H9 (cell line): Measurements from ENCODE around the gene SBK1. TPM values are rescaled to one million over a fixed set of nuclear protein-coding genes. Genes with fewer than 3 reads are reported as not detected.

ENCODE experiments used
- DNase-seq: peaks from one replicate; pipeline ENCODE4 v3.0.0-alpha.2; 2017
- H2AFZ ChIP-seq: one replicate; pipeline ENCODE4 v1.6.1; 2013; ENCODE audit warnings: mild to moderate bottlenecking, low read length, control low read depth, moderate library complexity
- H2AK5ac ChIP-seq: 2 replicates; pipeline ENCODE4 v1.6.1; 2013; ENCODE audit warnings: low read length, control low read depth, mixed read lengths; ENCODE audit not compliant: insufficient read length
- H2BK120ac ChIP-seq: one replicate; pipeline ENCODE4 v1.6.1; 2013; ENCODE audit warnings: low read depth, mild to moderate bottlenecking, low read length, control low read depth, inconsistent platforms; ENCODE audit not compliant: poor library complexity, severe bottlenecking
- H2BK12ac ChIP-seq: 2 replicates; pipeline ENCODE4 v1.6.1; 2013; ENCODE audit warnings: low read length, control low read depth, mixed read lengths, low read depth; ENCODE audit not compliant: insufficient read length
- H2BK15ac ChIP-seq: 2 replicates; pipeline ENCODE4 v1.6.1; 2013; ENCODE audit warnings: low read depth, low read length, control low read depth
- H2BK20ac ChIP-seq: one replicate; pipeline ENCODE4 v1.6.1; 2013; ENCODE audit warnings: low read depth, mild to moderate bottlenecking, low read length, control low read depth, inconsistent platforms; ENCODE audit not compliant: poor library complexity, severe bottlenecking
- H2BK5ac ChIP-seq: 2 replicates; pipeline ENCODE4 v1.6.1; 2013; ENCODE audit warnings: low read length, control low read depth, mixed read lengths; ENCODE audit not compliant: insufficient read length
- H3K14ac ChIP-seq: 2 replicates; pipeline ENCODE4 v1.6.1; 2013; ENCODE audit warnings: low read length, control low read depth; ENCODE audit not compliant: insufficient read depth
- H3K18ac ChIP-seq: 2 replicates; pipeline ENCODE4 v1.6.1; 2013; ENCODE audit warnings: low read depth, mild to moderate bottlenecking, mixed read lengths, low read length, control low read depth; ENCODE audit not compliant: insufficient read length
- H3K23ac ChIP-seq: 2 replicates; pipeline ENCODE4 v1.6.1; 2013; ENCODE audit warnings: low read length, control low read depth, mixed read lengths, low read depth; ENCODE audit not compliant: insufficient read length
- H3K23me2 ChIP-seq: 2 replicates; pipeline ENCODE4 v1.6.1; 2013; ENCODE audit warnings: low read depth, mild to moderate bottlenecking, mixed read lengths, low read length, control low read depth; ENCODE audit not compliant: insufficient read length, poor library complexity, severe bottlenecking
- H3K27ac ChIP-seq: 2 replicates; pipeline ENCODE4 v1.5.1; 2013; ENCODE audit warnings: low read length, control low read depth, mixed read lengths, low read depth; ENCODE audit not compliant: insufficient read length
- H3K27me3 ChIP-seq: 2 replicates; pipeline ENCODE4 v1.6.1; 2013; ENCODE audit warnings: low read length, control low read depth, inconsistent platforms; ENCODE audit not compliant: insufficient read depth
- H3K4ac ChIP-seq: 2 replicates; pipeline ENCODE4 v1.6.1; 2013; ENCODE audit warnings: low read depth, mild to moderate bottlenecking, control low read depth, inconsistent platforms, low read length, moderate library complexity
- H3K4me1 ChIP-seq: 2 replicates; pipeline ENCODE4 v1.6.1; 2013; ENCODE audit warnings: low read length, control low read depth, inconsistent platforms; ENCODE audit not compliant: insufficient read depth
- H3K4me2 ChIP-seq: 2 replicates; pipeline ENCODE4 v1.6.1; 2013; ENCODE audit warnings: low read length, control low read depth, mixed read lengths; ENCODE audit not compliant: insufficient read length, insufficient read depth
- H3K56ac ChIP-seq: 2 replicates; pipeline ENCODE4 v1.6.1; 2013; ENCODE audit warnings: low read depth, mild to moderate bottlenecking, mixed read lengths, low read length, control low read depth; ENCODE audit not compliant: insufficient read length
- H3K79me1 ChIP-seq: 2 replicates; pipeline ENCODE4 v1.6.1; 2013; ENCODE audit warnings: low read depth, mild to moderate bottlenecking, moderate library complexity, low read length, control low read depth, inconsistent platforms; ENCODE audit not compliant: insufficient read depth, poor library complexity, severe bottlenecking
- H3K79me2 ChIP-seq: 2 replicates; pipeline ENCODE4 v1.6.1; 2013; ENCODE audit warnings: low read length, control low read depth, inconsistent platforms; ENCODE audit not compliant: insufficient read depth
- H3K9ac ChIP-seq: 2 replicates; pipeline ENCODE4 v1.6.1; 2013; ENCODE audit warnings: low read length, control low read depth, mixed read lengths; ENCODE audit not compliant: insufficient read length; ENCODE audit errors: extremely low read depth
- H3K9me3 ChIP-seq: one replicate; pipeline ENCODE4 v1.6.1; 2013; ENCODE audit warnings: low read depth, low read length, inconsistent platforms; ENCODE audit not compliant: control insufficient read depth
- H3T11ph ChIP-seq: one replicate; pipeline ENCODE4 v1.6.1; 2013; ENCODE audit warnings: mild to moderate bottlenecking, low read length, control low read depth, inconsistent platforms
- H4K20me1 ChIP-seq: one replicate; pipeline ENCODE4 v1.6.1; 2013; ENCODE audit not compliant: control insufficient read depth, insufficient read length, insufficient read depth
- H4K5ac ChIP-seq: 2 replicates; pipeline ENCODE4 v1.6.1; 2013; ENCODE audit warnings: low read depth, mild to moderate bottlenecking, mixed read lengths, low read length, control low read depth; ENCODE audit not compliant: insufficient read length
- H4K8ac ChIP-seq: replicated peaks from 2 replicates; pipeline ENCODE4 v1.6.1; 2013; ENCODE audit warnings: low read length, control low read depth, mixed read lengths, low read depth; ENCODE audit not compliant: insufficient read length
- H4K91ac ChIP-seq: 2 replicates; pipeline ENCODE4 v1.6.1; 2013; ENCODE audit warnings: low read depth, mild to moderate bottlenecking, moderate library complexity, mixed read lengths, low read length, control low read depth; ENCODE audit not compliant: insufficient read length
- H3K27ac Mint-ChIP-seq, 3 experiments: 2 replicates in 2 of 3; 3 replicates in 1 of 3; pipeline ENCODE4 v1.8.0; 2020 to 2021; ENCODE audit warnings: mixed read lengths in 3 of 3, mild to moderate bottlenecking in 1 of 3, moderate library complexity in 1 of 3
- H3K27me3 Mint-ChIP-seq: 2 replicates; pipeline ENCODE4 v1.8.0; 2021; ENCODE audit warnings: low read depth, mild to moderate bottlenecking, moderate library complexity, mixed read lengths
- H3K36me3 Mint-ChIP-seq, 3 experiments: 2 replicates in 2 of 3; 3 replicates in 1 of 3; pipeline ENCODE4 v1.8.0; 2020 to 2021; ENCODE audit warnings: low read depth in 3 of 3, mixed read lengths in 3 of 3; ENCODE audit not compliant: insufficient read depth in 1 of 3
- H3K4me1 Mint-ChIP-seq, 2 experiments: 2 replicates each; pipeline ENCODE4 v1.8.0; 2020; ENCODE audit warnings: mixed read lengths in 2 of 2
- H3K4me3 Mint-ChIP-seq, 2 experiments: 2 replicates in 1 of 2; 3 replicates in 1 of 2; pipeline ENCODE4 v1.8.0; 2020 to 2021; ENCODE audit warnings: mild to moderate bottlenecking in 2 of 2, mixed read lengths in 2 of 2, moderate library complexity in 1 of 2
- H3K9me3 Mint-ChIP-seq, 2 experiments: 2 replicates in 1 of 2; 3 replicates in 1 of 2; pipeline ENCODE4 v1.8.0; 2020; ENCODE audit warnings: mild to moderate bottlenecking in 2 of 2, mixed read lengths in 2 of 2, moderate library complexity in 1 of 2
- CTCF ChIP-seq: fragments of 200-600 bp; sonication (generic); conservative IDR thresholded peaks from 3 replicates; pipeline ENCODE4 v1.8.0; 2021; ENCODE audit warnings: antibody characterized with exemption, mild to moderate bottlenecking
- WGBS: extraction: QIAGEN DNeasy Blood & Tissue Kit; methylation state at CpG from one replicate; pipeline ENCODE4 v1.1.7; 2013; ENCODE audit warnings: missing lambda C conversion rate, low lambda C conversion rate, mixed read lengths; ENCODE audit not compliant: insufficient read length; ENCODE audit errors: extremely low coverage; 5-methylcytosine and 5-hydroxymethylcytosine counted together
- total RNA-seq: library from RNA; stranded (reverse); gene quantifications from 2 replicates; pipeline ENCODE4 v1.2.1, GENCODE V29; 2021

The SBK1 gene
- total RNA-seq, 1 experiment from 2014 or later = 65.5 TPM

GRCh38 chr16:28250999-28251398 is 41.3 kb upstream of the SBK1 start:
- no peaks in the 10 kb centered on the region for H3K79me2 ChIP-seq
- no peak overlapping the region for H4K8ac ChIP-seq
- no peak overlapping the region for H3K14ac ChIP-seq
- H3K9ac ChIP-seq = no peak overlapping the region
- H3K9me3 ChIP-seq = no peaks in the 10 kb centered on the region
- H2BK5ac ChIP-seq = no peak overlapping the region
- H3K4me1 Mint-ChIP-seq = peaks cover 12 to 22% of the 10 kb centered on the region in 2 experiments
- no peak overlapping the region for H2BK12ac ChIP-seq
- no peak overlapping the region for H4K91ac ChIP-seq
- no CpG with 5 or more reads among the region's 3 CpGs for WGBS
- TF ChIP-seq CTCF = no peak
- H2BK120ac ChIP-seq = no peak overlapping the region
- no peaks in the 10 kb centered on the region for H3K23me2 ChIP-seq
- no peak overlapping the region for H3K4me2 ChIP-seq
- H3K4me3 Mint-ChIP-seq = no peak overlapping the region
- H3K79me1 ChIP-seq = no peaks in the 10 kb centered on the region
- no peak overlapping the region for H3K27ac ChIP-seq
- peaks cover 2% of the 10 kb centered on the region for H3K27me3 Mint-ChIP-seq
- H2BK20ac ChIP-seq = no peak overlapping the region
- no peak overlapping the region for H2AFZ ChIP-seq
- H4K20me1 ChIP-seq = no peaks in the 10 kb centered on the region
- DNase-seq = no peak
- no peak overlapping the region for H3K56ac ChIP-seq
- H3T11ph ChIP-seq = no peak overlapping the region
- no peaks in the 10 kb centered on the region; a peak in 1 of 7 replicates for H3K36me3 Mint-ChIP-seq
- no peaks in the 10 kb centered on the region for H3K4me1 ChIP-seq
- no peak overlapping the region for H3K23ac ChIP-seq
- no peak overlapping the region for H2BK15ac ChIP-seq
- peaks cover 2% of the 10 kb centered on the region in 2 experiments; a peak in 2 of 5 replicates for H3K9me3 Mint-ChIP-seq
- H3K27me3 ChIP-seq = peaks cover 2% of the 10 kb centered on the region; the same call in 1 of the 2 replicates
- H2AK5ac ChIP-seq = no peak overlapping the region
- H4K5ac ChIP-seq = no peak overlapping the region
- no peak overlapping the region for H3K4ac ChIP-seq
- no peak overlapping the region for H3K18ac ChIP-seq
- peak overlapping the region in 1 of 3 experiments; percentile 45; a peak in 1 of 7 replicates for H3K27ac Mint-ChIP-seq
